GM18909 (cell line): ENCODE measurements around the gene SLC16A8.

Source experiments
- ATAC-seq: cut with Tn5 transposase; IDR thresholded peaks from one replicate; pipeline ENCODE4 v1.9.1; 2021; ENCODE audit warnings: mild to moderate bottlenecking; ENCODE audit not compliant: unreplicated experiment, poor library complexity

The SLC16A8 gene

DNA sequence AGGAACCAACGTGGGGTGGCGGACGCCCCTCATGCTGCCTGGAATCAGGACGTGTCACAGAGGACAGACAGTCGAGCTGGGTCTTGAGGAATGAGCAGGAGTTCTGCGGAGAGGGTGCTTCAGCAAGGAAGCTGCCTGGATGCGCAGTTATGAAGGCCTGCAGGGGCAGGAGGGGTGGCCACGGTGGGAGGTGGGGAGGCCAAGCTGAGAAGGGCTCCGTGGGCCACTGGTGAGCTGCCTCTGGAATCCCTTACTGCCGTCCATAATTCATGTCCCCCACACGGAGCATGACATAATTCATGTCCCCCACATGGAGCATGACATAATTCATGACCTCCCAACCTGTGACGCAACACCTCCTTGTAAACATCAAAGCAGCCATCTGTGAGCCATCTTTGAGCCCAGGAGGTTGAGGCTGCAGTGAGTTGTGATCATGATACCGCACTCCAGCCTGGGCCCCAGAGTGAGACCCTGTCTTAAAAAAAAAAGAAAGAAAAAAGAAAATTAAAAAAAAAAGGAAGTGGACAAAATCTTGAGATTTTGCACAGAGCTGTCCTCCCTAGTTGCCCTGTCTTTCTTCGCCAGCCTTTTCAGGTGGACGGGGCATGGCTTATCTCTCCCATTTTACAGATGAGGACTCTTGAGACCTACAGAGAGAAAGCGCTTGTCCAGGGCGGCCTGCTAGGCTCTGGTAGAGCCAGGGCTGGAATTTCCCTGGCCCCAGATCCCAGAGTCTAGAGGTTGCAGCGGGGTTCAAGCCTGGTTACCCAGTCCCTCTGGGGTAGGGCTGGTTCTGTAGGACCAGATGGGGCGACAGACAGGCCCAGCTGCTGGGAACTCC, 51.1 kb downstream of the SLC16A8 start:
- ATAC-seq: no peak

DNA sequence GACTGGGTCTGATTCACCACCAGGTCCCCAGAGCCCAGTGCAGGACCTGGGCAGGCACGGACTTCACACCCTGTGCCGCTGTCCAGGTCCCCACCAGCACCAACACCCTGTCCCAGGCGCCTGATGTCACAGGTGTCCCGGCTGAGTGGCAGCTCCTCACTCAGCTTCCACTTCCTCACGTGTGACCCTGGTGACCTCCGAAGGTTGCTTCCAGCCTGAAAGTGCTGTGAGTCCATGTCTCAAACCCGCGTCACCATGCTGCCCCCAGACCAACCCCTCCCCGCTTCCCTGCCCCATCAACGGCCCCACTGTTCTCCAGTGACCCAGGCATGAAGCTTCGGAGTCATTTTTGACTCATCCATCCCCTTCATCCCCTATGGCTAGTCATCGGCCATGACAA, 52.5 kb downstream of the SLC16A8 start:
- no peak for ATAC-seq

DNA sequence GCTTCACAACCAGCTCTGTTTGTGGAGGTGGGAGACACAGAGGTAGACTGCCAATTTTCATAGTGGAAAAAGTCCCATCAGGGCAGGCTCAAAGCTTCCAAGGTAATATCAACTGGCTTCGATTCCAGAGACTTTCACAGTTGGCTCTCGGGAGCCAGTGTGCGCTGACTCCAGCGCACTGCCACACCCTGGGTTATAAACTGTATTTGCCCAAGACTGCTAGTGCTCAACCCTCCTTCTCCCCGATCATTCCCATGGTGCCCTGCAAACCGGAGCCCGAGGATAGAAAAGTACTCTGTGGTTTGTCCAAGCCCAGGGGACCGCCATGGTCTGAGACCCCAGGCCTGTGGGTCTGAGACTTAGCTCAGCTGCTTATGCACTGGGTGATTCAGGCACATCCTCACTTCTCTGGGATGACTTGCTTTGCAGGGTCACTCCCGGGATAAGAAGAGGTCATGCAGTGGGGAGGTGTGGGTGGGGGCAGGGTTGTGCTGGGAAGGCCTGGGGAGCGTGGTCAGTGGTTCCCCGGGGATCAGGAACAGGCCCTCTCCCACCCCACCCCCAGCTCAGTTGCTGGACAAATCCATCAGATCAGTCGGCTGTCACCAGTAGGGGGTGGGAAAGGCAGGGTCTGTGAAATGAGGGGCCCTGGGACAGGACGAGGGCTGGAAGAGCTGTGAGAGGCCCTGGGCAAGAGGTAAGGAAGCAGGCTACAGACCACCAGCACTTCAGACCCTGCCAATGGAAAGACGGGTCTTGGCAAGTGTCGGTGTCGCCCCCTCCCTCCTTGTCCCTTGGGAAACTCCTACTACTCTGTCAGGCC, 53.5 kb downstream of the SLC16A8 start:
- ATAC-seq: no peak

DNA sequence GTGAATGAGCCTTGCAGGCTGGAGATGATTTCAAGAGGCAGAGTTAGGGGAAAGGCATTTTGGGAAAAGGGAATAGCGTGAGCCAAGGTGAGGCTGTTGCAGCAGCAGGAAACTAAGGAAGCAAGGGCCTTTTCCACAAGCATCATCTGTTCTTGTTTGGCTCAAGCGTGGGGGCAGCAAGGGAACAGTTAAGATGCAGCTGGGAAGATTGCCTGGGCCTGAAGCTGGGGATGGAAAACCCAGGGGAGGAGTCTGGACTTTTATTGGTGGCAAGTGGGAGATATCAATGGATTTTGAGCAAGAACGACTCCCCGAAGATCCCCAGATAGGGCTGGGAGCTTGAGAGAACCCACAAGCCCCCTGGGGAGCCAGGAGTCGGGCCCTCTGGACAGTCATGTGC, 54.1 kb downstream of the SLC16A8 start:
- no peak for ATAC-seq

DNA sequence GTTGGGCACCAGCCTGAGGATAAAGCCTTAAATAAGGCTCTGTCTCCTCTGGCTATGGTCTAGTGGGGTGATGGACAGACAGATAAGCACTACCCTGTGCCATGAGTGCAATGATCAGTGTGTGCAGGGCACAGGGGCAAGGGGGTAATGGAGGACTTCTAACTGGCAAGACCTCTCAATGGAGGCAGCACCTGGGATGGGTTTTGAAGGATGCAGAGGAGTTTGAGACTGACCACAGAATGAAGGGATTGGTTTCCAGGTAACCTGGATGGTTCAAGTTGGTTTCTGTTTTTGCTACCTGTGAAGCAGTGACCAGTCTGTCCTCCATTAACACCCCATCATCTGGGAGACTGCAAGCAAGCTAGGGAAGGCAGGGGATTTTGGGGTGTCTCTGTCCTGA, 54.6 kb downstream of the SLC16A8 start:
- ATAC-seq: no peak

DNA sequence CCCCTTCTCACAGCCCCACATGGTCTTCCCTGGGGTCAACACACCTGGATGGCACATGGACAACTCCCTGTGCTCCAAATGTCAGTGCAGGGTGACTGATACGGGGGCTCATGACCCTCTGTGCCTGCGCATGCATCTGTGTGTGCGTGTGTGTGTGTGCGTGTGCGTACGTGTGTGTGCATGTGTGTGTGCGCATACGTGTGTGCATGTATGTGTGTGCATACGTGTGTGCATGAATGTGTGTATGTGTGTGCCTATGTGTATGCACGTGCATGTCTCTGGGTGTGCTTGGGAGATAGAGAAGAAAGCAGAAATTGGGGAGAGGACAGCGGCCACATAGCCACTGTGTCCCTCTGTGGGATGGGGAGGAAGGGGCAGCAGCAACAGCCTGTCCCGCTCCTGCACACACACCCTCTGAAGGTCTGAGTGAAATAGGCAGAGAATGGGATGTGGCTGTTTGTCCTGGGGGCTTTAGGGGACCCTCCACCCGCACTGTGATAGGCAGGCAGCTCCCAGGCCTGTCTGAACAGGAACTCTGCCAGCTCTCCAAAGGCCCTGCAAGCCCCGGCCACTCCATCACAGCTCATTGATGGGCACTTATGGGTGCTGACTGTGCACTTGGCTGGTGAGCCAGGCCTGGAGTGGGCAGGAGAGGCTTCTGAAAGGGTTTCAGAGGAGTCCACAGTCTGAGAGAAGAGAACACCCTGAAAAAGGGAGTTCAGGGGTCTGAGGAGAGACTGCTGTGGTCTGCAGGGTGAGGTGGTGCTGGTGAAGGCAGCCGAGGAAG, 55.4 kb downstream of the SLC16A8 start:
- no peak for ATAC-seq
